T-helper 2 cell treated with Interferon-gamma antibody and Interleukin-4, amounts not matched to agents 5 μg/mL and 100 μg/mL, for 36 hours (primary cell): Measurements from ENCODE around the gene C2CD3.
A peak's percentile ranks its signal among the peaks of the same experiment; 100 is the strongest.
"Not testable (repeated sequence)": the region's sequence is repeated elsewhere in the genome, so short reads cannot be mapped to it uniquely, and the experiment has no call there.

Source experiments
- DNase-seq: peaks from one replicate; pipeline ENCODE4 v3.0.0; 2021; ENCODE audit warnings: low spot score
- H3K27ac Mint-ChIP-seq: one replicate; pipeline ENCODE4 v1.8.0; 2021; ENCODE audit warnings: mild to moderate bottlenecking, mixed read lengths
- H3K27me3 Mint-ChIP-seq: one replicate; pipeline ENCODE4 v1.8.0; 2021; ENCODE audit warnings: low read depth, mixed read lengths
- H3K36me3 Mint-ChIP-seq: one replicate; pipeline ENCODE4 v1.8.0; 2021; ENCODE audit warnings: low read depth, mixed read lengths
- H3K4me1 Mint-ChIP-seq: one replicate; pipeline ENCODE4 v1.8.0; 2021; ENCODE audit warnings: low read depth, mixed read lengths
- H3K4me3 Mint-ChIP-seq: one replicate; pipeline ENCODE4 v1.8.0; 2022; ENCODE audit warnings: mild to moderate bottlenecking, moderate library complexity, mixed read lengths
- H3K9me3 Mint-ChIP-seq: one replicate; pipeline ENCODE4 v1.8.0; 2021; ENCODE audit warnings: mixed read lengths

Gene C2CD3

DNA sequence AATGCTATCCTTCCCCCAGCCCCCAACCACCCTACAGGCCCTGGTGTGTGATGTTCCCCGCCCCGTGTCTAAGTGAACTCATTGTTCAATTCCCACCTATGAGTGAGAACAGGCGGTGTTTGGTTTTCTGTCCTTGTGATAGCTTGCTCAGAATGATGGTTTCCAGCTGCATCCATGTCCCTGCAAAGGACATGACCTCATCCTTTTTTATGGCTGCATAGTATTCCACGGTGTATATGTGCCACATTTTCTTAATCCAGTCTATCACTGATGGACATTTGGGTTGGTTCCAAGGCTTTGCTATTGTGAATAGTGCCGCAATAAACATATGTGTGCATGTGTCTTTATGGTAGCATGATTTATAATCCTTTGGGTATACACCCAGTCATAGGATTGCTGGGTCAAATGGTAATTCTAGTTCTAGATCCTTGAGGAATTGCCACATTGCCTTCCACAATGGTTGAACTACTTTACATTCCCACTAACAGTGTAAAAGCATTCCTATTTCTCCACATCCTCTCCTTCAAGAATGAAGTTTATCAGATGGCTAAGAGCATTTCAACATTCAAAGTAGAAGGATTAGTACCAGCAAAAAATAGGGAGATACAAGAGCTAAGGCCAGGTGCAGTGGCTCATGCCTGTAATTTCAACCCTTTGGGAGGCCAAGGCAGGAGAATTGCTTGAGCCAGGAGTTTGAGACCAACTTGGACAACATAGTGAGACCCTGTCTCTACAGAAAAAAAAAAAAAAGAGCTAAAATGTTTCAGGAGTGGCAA lies 50.4 kb downstream of the C2CD3 start:
- H3K4me1 Mint-ChIP-seq, DNase-seq, H3K27me3 Mint-ChIP-seq, H3K27ac Mint-ChIP-seq, H3K9me3 Mint-ChIP-seq, H3K4me3 Mint-ChIP-seq: not testable (repeated sequence)
- peaks cover 30% of the 10 kb centered on the region for H3K36me3 Mint-ChIP-seq

GRCh38 chr11:74116719-74117118 lies 54.1 kb downstream of the C2CD3 start:
- Mint-ChIP-seq H3K4me3 (no peak overlapping the region), H3K27me3 (no peaks in the 10 kb centered on the region), H3K4me1 (peaks cover 3% of the 10 kb centered on the region), H3K27ac (no peak overlapping the region), H3K9me3 (peaks cover 7% of the 10 kb centered on the region), H3K36me3 (peaks cover 52% of the 10 kb centered on the region)
- no peak for DNase-seq

DNA sequence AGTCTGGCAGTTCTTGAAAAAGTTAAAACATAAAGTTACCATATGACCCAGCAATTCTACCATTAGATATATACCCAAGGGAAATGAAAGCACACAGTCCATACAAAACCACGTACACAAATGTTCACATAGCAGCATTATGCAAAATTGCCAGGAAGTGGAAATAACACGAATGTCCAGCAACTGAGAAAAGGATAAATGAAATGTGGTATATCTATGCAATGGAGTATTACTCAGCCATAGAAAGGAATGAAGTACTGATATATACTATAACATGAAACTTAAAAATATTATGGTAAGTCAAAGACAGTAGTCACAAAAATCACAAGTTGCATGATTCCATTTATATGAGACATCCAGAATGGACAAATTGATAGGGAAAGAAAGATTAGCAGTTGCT lies 57.9 kb downstream of the C2CD3 start:
- peaks cover 43% of the 10 kb centered on the region for H3K36me3 Mint-ChIP-seq
- H3K9me3 Mint-ChIP-seq = peaks cover 7% of the 10 kb centered on the region
- DNase-seq = no peak
- H3K4me3 Mint-ChIP-seq = no peak overlapping the region
- peaks cover 3% of the 10 kb centered on the region for H3K4me1 Mint-ChIP-seq
- no peaks in the 10 kb centered on the region for H3K27me3 Mint-ChIP-seq
- H3K27ac Mint-ChIP-seq = no peak overlapping the region

- Mint-ChIP-seq H3K27me3 (no peaks in the 10 kb centered on the region), H3K27ac (no peak overlapping the region), H3K4me1 (no peaks in the 10 kb centered on the region), H3K4me3 (no peak overlapping the region), H3K9me3 (no peaks in the 10 kb centered on the region), H3K36me3 (peaks cover 34% of the 10 kb centered on the region)
- no peak for DNase-seq
Measured at GRCh38 chr11:74106124-74106523, 64.7 kb downstream of the C2CD3 start.

GRCh38 chr11:74102321-74102720 lies 68.5 kb downstream of the C2CD3 start:
- Mint-ChIP-seq H3K4me3 (no peak overlapping the region), H3K36me3 (peaks cover 48% of the 10 kb centered on the region), H3K27me3 (no peaks in the 10 kb centered on the region), H3K27ac (no peak overlapping the region), H3K4me1 (peaks cover 4% of the 10 kb centered on the region), H3K9me3 (no peaks in the 10 kb centered on the region)
- DNase-seq = no peak

DNA sequence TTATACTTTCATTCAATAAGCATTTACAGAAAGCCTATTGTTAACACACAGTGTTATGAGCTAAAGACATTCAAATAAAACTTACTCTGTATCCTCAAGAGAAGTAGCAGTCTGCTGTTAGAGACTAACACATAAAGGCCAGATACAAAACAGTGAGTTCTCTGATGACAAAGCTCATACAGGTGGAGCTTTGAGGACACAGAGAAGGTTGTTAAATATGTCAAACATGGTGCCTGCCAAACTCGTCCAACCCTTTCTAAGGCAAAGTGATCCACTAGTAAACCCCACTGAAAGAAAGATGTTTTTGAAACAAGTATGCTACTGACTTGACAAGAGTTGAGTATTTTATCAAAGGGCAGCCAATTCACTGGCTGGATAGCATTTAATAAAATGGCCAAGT lies 70.1 kb downstream of the C2CD3 start:
- no peaks in the 10 kb centered on the region for H3K27me3 Mint-ChIP-seq
- DNase-seq = no peak
- no peak overlapping the region for H3K4me3 Mint-ChIP-seq
- peaks cover 50% of the 10 kb centered on the region for H3K36me3 Mint-ChIP-seq
- no peaks in the 10 kb centered on the region for H3K9me3 Mint-ChIP-seq
- peaks cover 4% of the 10 kb centered on the region for H3K4me1 Mint-ChIP-seq
- no peak overlapping the region for H3K27ac Mint-ChIP-seq

DNA sequence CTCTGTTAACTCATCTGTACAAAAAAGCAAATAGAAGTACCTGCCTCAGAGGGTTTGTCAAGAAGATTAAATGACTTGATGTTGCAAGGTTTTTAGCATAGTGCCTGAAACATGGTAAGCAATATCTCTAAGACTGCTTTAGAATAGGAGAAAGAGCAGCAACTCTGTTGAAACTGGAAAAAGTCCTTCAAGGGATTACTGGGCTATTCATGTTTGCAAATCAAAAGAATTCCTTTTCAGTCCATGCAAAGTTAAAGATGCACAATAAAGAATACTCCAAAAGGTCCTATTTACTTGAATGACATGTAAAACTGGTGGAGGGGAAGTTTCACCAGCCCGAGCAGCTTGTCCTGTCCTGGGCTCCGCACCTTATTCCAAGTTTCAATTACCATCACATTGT lies 70.6 kb downstream of the C2CD3 start:
- no peak overlapping the region for H3K4me3 Mint-ChIP-seq
- DNase-seq = no peak
- H3K36me3 Mint-ChIP-seq = peaks cover 46% of the 10 kb centered on the region
- no peaks in the 10 kb centered on the region for H3K27me3 Mint-ChIP-seq
- H3K4me1 Mint-ChIP-seq = peaks cover 4% of the 10 kb centered on the region
- H3K27ac Mint-ChIP-seq = no peak overlapping the region
- no peaks in the 10 kb centered on the region for H3K9me3 Mint-ChIP-seq

GRCh38 chr11:74097686-74098237 lies 73.0 kb downstream of the C2CD3 start:
- Mint-ChIP-seq H3K27ac (no peak overlapping the region), H3K9me3 (no peaks in the 10 kb centered on the region), H3K4me1 (peaks cover 4% of the 10 kb centered on the region), H3K36me3 (peaks cover 50% of the 10 kb centered on the region), H3K27me3 (no peaks in the 10 kb centered on the region), H3K4me3 (no peak overlapping the region)
- no peak for DNase-seq

DNA sequence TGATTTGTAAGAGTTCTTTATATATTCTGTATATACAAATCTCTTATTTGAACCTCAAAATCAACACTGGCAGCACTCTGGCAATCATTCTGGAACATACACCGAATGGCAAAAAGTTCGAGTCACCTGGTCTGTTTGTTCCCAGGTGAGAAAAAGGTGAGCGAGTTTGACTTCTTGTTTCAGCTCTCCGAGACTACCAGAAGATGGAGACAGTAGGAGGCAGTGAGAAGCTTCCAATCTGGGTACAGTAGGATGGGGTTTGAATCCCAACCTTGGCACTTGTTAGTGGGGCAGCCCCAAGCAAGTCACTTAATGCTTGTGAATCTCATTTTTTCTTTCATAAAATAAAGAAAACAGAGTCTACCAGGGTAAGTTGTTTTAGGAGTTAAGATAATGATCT lies 76.4 kb downstream of the C2CD3 start:
- DNase-seq = no peak
- H3K4me1 Mint-ChIP-seq = peaks cover 4% of the 10 kb centered on the region
- H3K27ac Mint-ChIP-seq = no peak overlapping the region
- H3K36me3 Mint-ChIP-seq = peaks cover 39% of the 10 kb centered on the region
- H3K27me3 Mint-ChIP-seq = no peaks in the 10 kb centered on the region
- no peak overlapping the region for H3K4me3 Mint-ChIP-seq
- no peaks in the 10 kb centered on the region for H3K9me3 Mint-ChIP-seq

GRCh38 chr11:74092425-74092824 lies 78.4 kb downstream of the C2CD3 start:
- H3K27ac Mint-ChIP-seq = no peak overlapping the region
- H3K4me3 Mint-ChIP-seq = no peak overlapping the region

DNA sequence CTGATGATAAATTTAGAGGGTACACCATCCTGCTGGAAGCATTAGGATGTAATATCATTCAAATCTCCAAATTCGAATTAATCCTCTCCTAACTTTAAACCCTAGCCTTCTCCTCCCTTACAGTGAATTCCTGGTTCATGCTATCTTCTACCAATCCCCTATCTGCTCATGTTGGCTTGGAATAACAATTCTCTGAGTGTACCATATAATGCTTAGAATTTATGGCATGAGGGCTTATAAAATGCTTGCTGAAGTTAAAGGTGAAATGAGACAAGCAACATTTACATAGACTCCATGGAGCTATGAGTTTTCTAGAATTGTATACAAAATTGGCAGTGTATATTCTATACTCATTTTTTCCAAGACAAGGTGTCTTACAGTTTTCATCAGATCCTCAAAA lies 79.3 kb downstream of the C2CD3 start:
- H3K36me3 Mint-ChIP-seq = peaks cover 28% of the 10 kb centered on the region
- H3K4me3 Mint-ChIP-seq = no peak overlapping the region
- H3K4me1 Mint-ChIP-seq = no peaks in the 10 kb centered on the region
- DNase-seq = no peak
- no peaks in the 10 kb centered on the region for H3K9me3 Mint-ChIP-seq
- H3K27me3 Mint-ChIP-seq = no peaks in the 10 kb centered on the region
- no peak overlapping the region for H3K27ac Mint-ChIP-seq

More at GRCh38 chr11:74092425-74092824, 78.4 kb downstream of the C2CD3 start:
- H3K36me3 Mint-ChIP-seq = peaks cover 31% of the 10 kb centered on the region
- no peaks in the 10 kb centered on the region for H3K4me1 Mint-ChIP-seq
- no peak for DNase-seq
- no peaks in the 10 kb centered on the region for H3K27me3 Mint-ChIP-seq
- H3K9me3 Mint-ChIP-seq = no peaks in the 10 kb centered on the region

DNA sequence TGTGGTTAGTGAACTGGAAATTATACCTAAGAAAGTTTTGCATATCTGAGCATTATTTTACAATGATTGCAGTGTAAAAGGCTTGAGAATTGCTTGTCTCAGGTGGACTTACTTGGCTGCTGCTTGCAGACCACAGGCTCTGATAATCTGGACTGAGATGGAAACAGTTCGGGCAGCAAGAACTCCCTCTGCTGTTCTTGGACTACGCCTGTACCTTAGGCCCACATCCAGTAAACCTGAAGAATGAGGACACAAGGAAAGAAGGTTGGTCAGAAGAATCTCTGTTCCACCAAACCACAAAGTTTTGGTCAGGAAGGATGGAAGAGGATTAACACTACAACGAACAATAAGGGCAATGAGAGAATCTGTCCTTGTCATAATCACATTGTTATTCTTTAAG lies 80.1 kb downstream of the C2CD3 start:
- Mint-ChIP-seq H3K27ac (no peak overlapping the region), H3K4me1 (no peaks in the 10 kb centered on the region), H3K4me3 (no peak overlapping the region), H3K27me3 (no peaks in the 10 kb centered on the region), H3K9me3 (no peaks in the 10 kb centered on the region), H3K36me3 (peaks cover 32% of the 10 kb centered on the region)
- DNase-seq = no peak

- Mint-ChIP-seq H3K9me3 (no peaks in the 10 kb centered on the region), H3K27me3 (no peaks in the 10 kb centered on the region), H3K4me1 (peaks cover 6% of the 10 kb centered on the region), H3K27ac (no peak overlapping the region), H3K4me3 (no peak overlapping the region), H3K36me3 (peaks cover 48% of the 10 kb centered on the region)
- DNase-seq = no peak
Measured at GRCh38 chr11:74086242-74086884, 84.4 kb downstream of the C2CD3 start.

- Mint-ChIP-seq H3K4me3 (no peak overlapping the region), H3K4me1 (peaks cover 6% of the 10 kb centered on the region), H3K9me3 (no peaks in the 10 kb centered on the region), H3K27ac (peak overlapping the region; percentile 17), H3K36me3 (peaks cover 50% of the 10 kb centered on the region), H3K27me3 (no peaks in the 10 kb centered on the region)
- no peak for DNase-seq
Measured at GRCh38 chr11:74085542-74085892, 85.3 kb downstream of the C2CD3 start.
